ENCODE results near the gene PRG3. TPM values are rescaled to one million over a fixed set of nuclear protein-coding genes. Genes with fewer than 3 reads are reported as not detected.
A peak's percentile ranks its signal among the peaks of the same experiment; 100 is the strongest.

PRG3 gene
- total and polyA plus RNA-seq, 9 of the 15 experiments (the other 6 are each of a cell fraction or from before 2014, with no cell fraction given): 0.18 to 0.55 (median 0.38) TPM; not detected in 6

DNA sequence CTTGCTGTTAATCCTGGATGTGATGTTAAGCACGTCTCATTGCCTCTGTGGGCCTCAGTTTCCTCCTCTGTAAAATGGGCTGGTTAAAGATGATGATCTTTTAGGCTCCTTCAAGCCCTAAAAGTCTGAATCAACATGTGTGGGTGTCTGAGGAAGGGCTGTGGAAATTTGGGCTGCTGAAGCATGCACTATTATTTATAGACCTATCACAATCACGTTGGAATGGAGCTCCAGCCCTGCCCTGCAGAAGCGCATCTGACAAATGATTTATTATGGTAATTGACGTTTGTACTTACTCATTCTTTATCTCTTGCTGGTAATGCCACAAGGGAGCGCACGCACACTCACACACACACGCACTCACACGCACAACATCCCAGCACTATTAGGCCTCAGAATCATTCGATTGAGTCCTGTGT, 22.4 kb downstream of the PRG3 start (continued):
- TF ChIP-seq MAZ (CRISPR knock-in tag; conservative IDR thresholded peaks at IDR 0.05 in 1 of 2, IDR thresholded peaks at IDR 0.05 in 1 of 2): no peak
- TF ChIP-seq ZNF830 (CRISPR knock-in tag; IDR thresholded peaks at IDR 0.05): no peak
- TF ChIP-seq, protein P1, sequence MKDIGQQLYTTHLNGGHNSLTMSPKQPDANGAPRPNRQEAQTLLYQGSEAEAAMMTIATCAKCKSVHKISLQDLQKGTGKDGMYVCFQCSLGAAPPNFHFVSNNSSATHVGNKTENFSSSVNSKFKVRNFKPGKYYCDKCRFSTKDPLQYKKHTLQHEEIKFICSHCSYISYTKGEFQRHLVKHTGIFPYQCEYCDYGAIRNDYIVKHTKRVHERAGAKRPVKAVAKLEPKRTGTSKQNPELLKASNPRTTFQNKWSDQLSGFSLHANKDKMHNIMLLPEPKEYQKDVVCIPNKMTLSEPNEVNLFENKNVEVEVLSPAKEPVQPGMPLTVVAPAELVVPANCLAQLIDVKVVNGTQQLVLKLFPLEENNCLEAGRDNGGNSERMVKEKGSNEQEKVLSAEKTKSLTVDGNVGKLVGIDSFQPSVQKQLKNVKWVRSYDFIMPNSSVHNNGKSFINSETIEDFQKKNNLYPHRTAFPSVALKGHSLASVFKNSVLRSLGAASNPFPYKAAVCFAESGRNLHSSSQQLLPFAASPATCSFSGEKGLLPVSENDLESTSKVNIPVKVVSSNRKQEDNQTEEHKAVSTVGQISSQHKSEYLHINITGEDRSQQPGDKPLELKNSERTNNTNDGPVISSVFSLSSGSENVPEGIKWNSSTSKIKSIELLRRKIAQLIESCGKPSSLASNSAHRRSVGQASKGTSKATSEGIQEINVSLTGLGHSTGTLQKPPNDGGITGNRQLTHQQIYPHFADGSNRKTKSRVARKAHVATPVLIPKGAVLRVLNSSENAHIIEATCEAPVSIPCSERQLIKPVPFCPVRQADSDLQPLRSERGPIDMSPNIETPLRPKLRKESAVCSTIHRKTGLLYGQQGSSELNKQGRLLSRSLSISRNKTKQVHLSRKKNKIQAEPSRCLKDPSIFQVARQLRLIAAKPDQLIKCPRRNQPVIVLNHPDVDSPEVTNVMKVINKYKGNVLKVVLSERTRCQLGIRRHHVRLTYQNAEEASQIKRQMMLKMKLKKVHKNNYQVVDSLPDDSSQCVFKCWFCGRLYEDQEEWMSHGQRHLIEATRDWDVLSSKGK (CRISPR knock-in tag; IDR thresholded peaks at IDR 0.05): no peak
- TF ChIP-seq ARID1B (IDR thresholded peaks at IDR 0.05): peak; percentile 52
- TF ChIP-seq SMARCA4 (IDR thresholded peaks at IDR 0.05): 0 out of 2 replicates have a peak, but pooled peaks have one; percentile 62
- TF ChIP-seq ZFX (CRISPR knock-in tag; IDR thresholded peaks at IDR 0.05): no peak; the same call in 1 of the 2 replicates
- no peak for TF ChIP-seq NUFIP1 (IDR thresholded peaks at IDR 0.05; ENCODE audit: partially characterized antibody)
- TF ChIP-seq, protein P2, sequence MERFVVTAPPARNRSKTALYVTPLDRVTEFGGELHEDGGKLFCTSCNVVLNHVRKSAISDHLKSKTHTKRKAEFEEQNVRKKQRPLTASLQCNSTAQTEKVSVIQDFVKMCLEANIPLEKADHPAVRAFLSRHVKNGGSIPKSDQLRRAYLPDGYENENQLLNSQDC (CRISPR knock-in tag; IDR thresholded peaks at IDR 0.05): no peak
- TF ChIP-seq, protein P3, sequence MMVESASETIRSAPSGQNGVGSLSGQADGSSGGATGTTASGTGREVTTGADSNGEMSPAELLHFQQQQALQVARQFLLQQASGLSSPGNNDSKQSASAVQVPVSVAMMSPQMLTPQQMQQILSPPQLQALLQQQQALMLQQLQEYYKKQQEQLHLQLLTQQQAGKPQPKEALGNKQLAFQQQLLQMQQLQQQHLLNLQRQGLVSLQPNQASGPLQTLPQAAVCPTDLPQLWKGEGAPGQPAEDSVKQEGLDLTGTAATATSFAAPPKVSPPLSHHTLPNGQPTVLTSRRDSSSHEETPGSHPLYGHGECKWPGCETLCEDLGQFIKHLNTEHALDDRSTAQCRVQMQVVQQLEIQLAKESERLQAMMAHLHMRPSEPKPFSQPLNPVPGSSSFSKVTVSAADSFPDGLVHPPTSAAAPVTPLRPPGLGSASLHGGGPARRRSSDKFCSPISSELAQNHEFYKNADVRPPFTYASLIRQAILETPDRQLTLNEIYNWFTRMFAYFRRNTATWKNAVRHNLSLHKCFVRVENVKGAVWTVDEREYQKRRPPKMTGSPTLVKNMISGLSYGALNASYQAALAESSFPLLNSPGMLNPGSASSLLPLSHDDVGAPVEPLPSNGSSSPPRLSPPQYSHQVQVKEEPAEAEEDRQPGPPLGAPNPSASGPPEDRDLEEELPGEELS (CRISPR knock-in tag; IDR thresholded peaks at IDR 0.05; ENCODE audit: borderline replicate concordance): no peak
- TF ChIP-seq CEBPG (CRISPR knock-in tag; IDR thresholded peaks at IDR 0.05): no peak
- TF ChIP-seq CEBPG (tag; conservative IDR thresholded peaks at IDR 0.05 in 1 of 2, IDR thresholded peaks at IDR 0.05 in 1 of 2): no peak
- TF ChIP-seq ZFPM2 (CRISPR knock-in tag; IDR thresholded peaks at IDR 0.05): no peak
- no peak for TF ChIP-seq RBFOX2 (IDR thresholded peaks at IDR 0.05; ENCODE audit: low read depth, low read length)
- peak; percentile 98 for TF ChIP-seq RBM25 (IDR thresholded peaks at IDR 0.05; ENCODE audit: low read depth, low read length, severe bottlenecking)
- TF ChIP-seq NCOR1 (IDR thresholded peaks at IDR 0.05): no peak
- TF ChIP-seq TBL1XR1 (IDR thresholded peaks at IDR 0.05; ENCODE audit: low read length in 2 of 2): no peak
- TF ChIP-seq POLR2B (IDR thresholded peaks at IDR 0.05; ENCODE audit: low read depth, partially characterized antibody): no peak
- TF ChIP-seq TAF15 (IDR thresholded peaks at IDR 0.05; ENCODE audit: low read depth, low read length): no peak
- no peak for TF ChIP-seq ZNF274 (IDR thresholded peaks at IDR 0.05; ENCODE audit: borderline replicate concordance, low read depth, low read length)
- TF ChIP-seq ZNF408 (CRISPR knock-in tag; IDR thresholded peaks at IDR 0.05; ENCODE audit: low read depth): no peak
- peak; percentile 32; the same call in 1 of the 2 replicates for TF ChIP-seq CBFA2T3 (IDR thresholded peaks at IDR 0.05)
- no peak for TF ChIP-seq IRF2 (CRISPR knock-in tag; IDR thresholded peaks at IDR 0.05)
- no peak for TF ChIP-seq POLR2AphosphoS5 (IDR thresholded peaks at IDR 0.05; ENCODE audit: control insufficient read depth, insufficient read depth, low read depth, low read length)
- TF ChIP-seq KDM2B (CRISPR knock-in tag; IDR thresholded peaks at IDR 0.05): no peak
- no peak for TF ChIP-seq RBM17 (IDR thresholded peaks at IDR 0.05; ENCODE audit: borderline replicate concordance, low read depth, low read length)
- TF ChIP-seq ZNF253 (CRISPR knock-in tag; conservative IDR thresholded peaks at IDR 0.05): no peak

Measured in K562 (cell line).